ENCODE measurements around the gene PIP4K2A. TPM values are rescaled to one million over a fixed set of nuclear protein-coding genes. Genes with fewer than 3 reads are reported as not detected.

PIP4K2A gene
- total and polyA plus RNA-seq, 2 donors (not counting 3 experiments of a cell fraction or from before 2014, with no cell fraction given): 11.8 to 32.6 TPM

GRCh38 chr10:22505911-22506685 lies 208.3 kb downstream of the PIP4K2A start:
- H3K79me2 ChIP-seq (ENCODE audit: control insufficient read depth, insufficient read depth, low read length): no peaks in the 10 kb centered on the region
- no peak for FAIRE-seq
- H3K4me2 ChIP-seq (ENCODE audit: insufficient read depth, low read length): no peak overlapping the region
- POLR2A ChIA-PET: no interaction called here
- H3K9ac ChIP-seq (replicated peaks; ENCODE audit: extremely low read depth, insufficient read depth, low read length): no peak overlapping the region
- no peak for TF ChIP-seq MYC (IDR thresholded peaks at IDR 0.05; ENCODE audit: low read depth, low read length)
- TF ChIP-seq POLR2A (IDR thresholded peaks at IDR 0.05; ENCODE audit: low read depth, low read length): no peak
- TF ChIP-seq, protein P1, sequence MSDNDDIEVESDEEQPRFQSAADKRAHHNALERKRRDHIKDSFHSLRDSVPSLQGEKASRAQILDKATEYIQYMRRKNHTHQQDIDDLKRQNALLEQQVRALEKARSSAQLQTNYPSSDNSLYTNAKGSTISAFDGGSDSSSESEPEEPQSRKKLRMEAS (IDR thresholded peaks at IDR 0.05; ENCODE audit: insufficient read depth, insufficient read length): no peak
- no peak for TF ChIP-seq JUN (IDR thresholded peaks at IDR 0.05; ENCODE audit: borderline replicate concordance, insufficient read depth, insufficient read length, low read depth)
- no peak for TF ChIP-seq POLR2AphosphoS5 (IDR thresholded peaks at IDR 0.05; ENCODE audit: insufficient read depth, low read depth, low read length)
- no peak for TF ChIP-seq GATA2 (IDR thresholded peaks at IDR 0.05; ENCODE audit: insufficient read depth, insufficient read length, low read depth, low read length)
- TF ChIP-seq EZH2 (IDR thresholded peaks at IDR 0.05; ENCODE audit: borderline replicate concordance, low read depth, low read length, severe bottlenecking): no peak
- dilution Hi-C loops (cut with MboI; ENCODE audit: extremely low pct_ligation_motif_present, low sequenced_read_pairs) (no loop called here), intact Hi-C loops (cut with micrococcal nuclease) (no loop called here)
- no peaks in the 10 kb centered on the region for H3K9me3 ChIP-seq (replicated peaks; ENCODE audit: control insufficient read depth, insufficient read depth, low read length)
- no peak for DNase-seq (ENCODE audit: low read depth, low spot score)
- no peaks in the 10 kb centered on the region for H3K4me1 ChIP-seq (ENCODE audit: control insufficient read depth, extremely low read depth, insufficient read depth, low read length)
- CTCF ChIA-PET: no interaction called here
- BruUV-seq (replicated peaks): no TSS peak
- peaks cover 11 to 13% of the 10 kb centered on the region in 2 experiments for H3K27me3 ChIP-seq (ENCODE audit: control insufficient read depth in 2 of 2, insufficient read depth in 2 of 2, low read length in 2 of 2)
- H3K36me3 ChIP-seq (ENCODE audit: control insufficient read depth in 2 of 2, extremely low read depth in 1 of 2, insufficient read depth in 2 of 2, low read length in 2 of 2): no peaks in the 10 kb centered on the region
- H2AFZ ChIP-seq (ENCODE audit: low read depth, low read length): no peak overlapping the region
- H4K20me1 ChIP-seq (replicated peaks; ENCODE audit: control insufficient read depth, extremely low read depth, insufficient read depth, low read length): no peaks in the 10 kb centered on the region
- no peak overlapping the region for H3K27ac ChIP-seq (ENCODE audit: insufficient read depth, low read depth, low read length)
- H3K9me1 ChIP-seq (replicated peaks; ENCODE audit: control insufficient read depth, extremely low read depth, insufficient read depth, low read length): no peaks in the 10 kb centered on the region
- no peak overlapping the region for H3K4me3 ChIP-seq (replicated peaks in 1 of 3; ENCODE audit: insufficient read depth in 1 of 3, low read depth in 1 of 3, low read length in 3 of 3)

- Histone ChIP-seq H3K4me3 (replicated peaks in 1 of 3; ENCODE audit: insufficient read depth in 1 of 3, low read depth in 1 of 3, low read length in 3 of 3) (no peak overlapping the region), H4K20me1 (replicated peaks; ENCODE audit: control insufficient read depth, extremely low read depth, insufficient read depth, low read length) (no peaks in the 10 kb centered on the region), H3K9ac (replicated peaks; ENCODE audit: extremely low read depth, insufficient read depth, low read length) (no peak overlapping the region), H2AFZ (ENCODE audit: low read depth, low read length) (no peak overlapping the region), H3K27ac (ENCODE audit: insufficient read depth, low read depth, low read length) (no peak overlapping the region), H3K4me2 (ENCODE audit: insufficient read depth, low read length) (no peak overlapping the region), H3K4me1 (ENCODE audit: control insufficient read depth, extremely low read depth, insufficient read depth, low read length) (no peaks in the 10 kb centered on the region), H3K79me2 (ENCODE audit: control insufficient read depth, insufficient read depth, low read length) (no peaks in the 10 kb centered on the region), H3K27me3 (ENCODE audit: control insufficient read depth in 2 of 2, insufficient read depth in 2 of 2, low read length in 2 of 2) (peaks cover 14 to 18% of the 10 kb centered on the region in 2 experiments), H3K9me3 (replicated peaks; ENCODE audit: control insufficient read depth, insufficient read depth, low read length) (no peaks in the 10 kb centered on the region), H3K36me3 (ENCODE audit: control insufficient read depth in 2 of 2, extremely low read depth in 1 of 2, insufficient read depth in 2 of 2, low read length in 2 of 2) (no peaks in the 10 kb centered on the region), H3K9me1 (replicated peaks; ENCODE audit: control insufficient read depth, extremely low read depth, insufficient read depth, low read length) (no peaks in the 10 kb centered on the region)
- no peak for DNase-seq (ENCODE audit: low read depth, low spot score)
- TF ChIP-seq JUN (IDR thresholded peaks at IDR 0.05; ENCODE audit: borderline replicate concordance, insufficient read depth, insufficient read length, low read depth) (no peak), FOS (IDR thresholded peaks at IDR 0.05; ENCODE audit: borderline replicate concordance, insufficient read depth, low read length) (no peak), POLR2AphosphoS5 (IDR thresholded peaks at IDR 0.05; ENCODE audit: insufficient read depth, low read depth, low read length) (no peak), POLR2A (IDR thresholded peaks at IDR 0.05; ENCODE audit: low read depth, low read length) (no peak), MYC (IDR thresholded peaks at IDR 0.05; ENCODE audit: low read depth, low read length) (no peak), EZH2 (IDR thresholded peaks at IDR 0.05; ENCODE audit: borderline replicate concordance, low read depth, low read length, severe bottlenecking) (no peak), GATA2 (IDR thresholded peaks at IDR 0.05; ENCODE audit: insufficient read depth, insufficient read length, low read depth, low read length) (no peak)
- TF ChIP-seq, protein P1 (IDR thresholded peaks at IDR 0.05; ENCODE audit: insufficient read depth, insufficient read length): no peak
- TF ChIP-seq, protein P2, sequence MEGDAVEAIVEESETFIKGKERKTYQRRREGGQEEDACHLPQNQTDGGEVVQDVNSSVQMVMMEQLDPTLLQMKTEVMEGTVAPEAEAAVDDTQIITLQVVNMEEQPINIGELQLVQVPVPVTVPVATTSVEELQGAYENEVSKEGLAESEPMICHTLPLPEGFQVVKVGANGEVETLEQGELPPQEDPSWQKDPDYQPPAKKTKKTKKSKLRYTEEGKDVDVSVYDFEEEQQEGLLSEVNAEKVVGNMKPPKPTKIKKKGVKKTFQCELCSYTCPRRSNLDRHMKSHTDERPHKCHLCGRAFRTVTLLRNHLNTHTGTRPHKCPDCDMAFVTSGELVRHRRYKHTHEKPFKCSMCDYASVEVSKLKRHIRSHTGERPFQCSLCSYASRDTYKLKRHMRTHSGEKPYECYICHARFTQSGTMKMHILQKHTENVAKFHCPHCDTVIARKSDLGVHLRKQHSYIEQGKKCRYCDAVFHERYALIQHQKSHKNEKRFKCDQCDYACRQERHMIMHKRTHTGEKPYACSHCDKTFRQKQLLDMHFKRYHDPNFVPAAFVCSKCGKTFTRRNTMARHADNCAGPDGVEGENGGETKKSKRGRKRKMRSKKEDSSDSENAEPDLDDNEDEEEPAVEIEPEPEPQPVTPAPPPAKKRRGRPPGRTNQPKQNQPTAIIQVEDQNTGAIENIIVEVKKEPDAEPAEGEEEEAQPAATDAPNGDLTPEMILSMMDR (IDR thresholded peaks at IDR 0.05; ENCODE audit: extremely low read depth in 1 of 2, insufficient read depth in 1 of 2, low read depth in 1 of 2, low read length in 2 of 2): no peak
- intact Hi-C loops (cut with micrococcal nuclease) (no loop called here), dilution Hi-C loops (cut with MboI; ENCODE audit: extremely low pct_ligation_motif_present, low sequenced_read_pairs) (no loop called here)
- ChIA-PET CTCF (interaction anchor here (0.6 kb wide), 1 partner anchor 1586 kb away, joined by 3 read pairs; no protein-coding TSS in a partner anchor), POLR2A (no interaction called here)
- no peak for FAIRE-seq
- no TSS peak for BruUV-seq (replicated peaks)
These were observed 209.6 kb downstream of the PIP4K2A start for GRCh38 chr10:22504766-22505165.
